ENCODE results near the gene LEMD1. TPM values are rescaled to one million over a fixed set of nuclear protein-coding genes. Genes with fewer than 3 reads are reported as not detected.
"Not testable (repeated sequence)": the region's sequence is repeated elsewhere in the genome, so short reads cannot be mapped to it uniquely, and the experiment has no call there.

Gene LEMD1
- total RNA-seq, 1 donor from 2014 or later = 6.9 TPM

GRCh38 chr1:205429762-205430695 is 8.2 kb upstream of the LEMD1 start:
- DNase-seq = no peak

- no peak for DNase-seq
Measured at GRCh38 chr1:205424901-205425600, 3.2 kb upstream of the LEMD1 start.

- no peak for DNase-seq
Measured at GRCh38 chr1:205423814-205424399, 2.1 kb upstream of the LEMD1 start.

- DNase-seq = no peak
Measured at GRCh38 chr1:205422993-205423642, 1.3 kb upstream of the LEMD1 start.

- no peak for DNase-seq
Measured at GRCh38 chr1:205420938-205421337, 918 bp downstream of the LEMD1 start.

- DNase-seq = no peak
Measured at GRCh38 chr1:205417870-205418635, 3.8 kb downstream of the LEMD1 start.

GRCh38 chr1:205416322-205416721 is 5.5 kb downstream of the LEMD1 start:
- DNase-seq = no peak

- no peak for DNase-seq
Measured at GRCh38 chr1:205410581-205411298, 11.1 kb downstream of the LEMD1 start.

GRCh38 chr1:205407970-205408369 is 13.9 kb downstream of the LEMD1 start:
- no peak for DNase-seq

GRCh38 chr1:205406252-205406651 is 15.6 kb downstream of the LEMD1 start:
- DNase-seq = not testable (repeated sequence)

- DNase-seq = not testable (repeated sequence)
Measured at GRCh38 chr1:205404484-205404883, 17.4 kb downstream of the LEMD1 start.

- no peak for DNase-seq
Measured at GRCh38 chr1:205398586-205398985, 23.3 kb downstream of the LEMD1 start.

- DNase-seq = no peak
Measured at GRCh38 chr1:205396967-205397616, 24.8 kb downstream of the LEMD1 start.

GRCh38 chr1:205395616-205396015 is 26.2 kb downstream of the LEMD1 start:
- no peak for DNase-seq

GRCh38 chr1:205392650-205393049 is 29.2 kb downstream of the LEMD1 start:
- no peak for DNase-seq

- no peak for DNase-seq
Measured at GRCh38 chr1:205391386-205391785, 30.5 kb downstream of the LEMD1 start.

GRCh38 chr1:205387845-205388244 is 34.0 kb downstream of the LEMD1 start:
- no peak for DNase-seq

- not testable (repeated sequence) for DNase-seq
Measured at GRCh38 chr1:205382990-205383389, 38.9 kb downstream of the LEMD1 start.

GRCh38 chr1:205382561-205382960 is 39.3 kb downstream of the LEMD1 start:
- DNase-seq = no peak

GRCh38 chr1:205381305-205381704 is 40.6 kb downstream of the LEMD1 start:
- DNase-seq = no peak

- DNase-seq = no peak
Measured at GRCh38 chr1:205380882-205381281, 41.0 kb downstream of the LEMD1 start.

Data from occipital lobe (tissue), 2 donors.